Esophagus muscularis mucosa (tissue), 3 donors: ENCODE data around the gene PTGFRN.

Experiments used
- POLR2A ChIP-seq: fragments of 450-650 bp; IDR thresholded peaks from one replicate; pipeline ENCODE4 v1.6.1; 2017; ENCODE audit warnings: antibody characterized with exemption, moderate library complexity, mild to moderate bottlenecking, low read depth
- POLR2AphosphoS5 ChIP-seq, 2 donors: sonication (generic); formaldehyde crosslinking; IDR thresholded peaks; one replicate each; pipeline ENCODE4 v1.6.1; 2017; ENCODE audit warnings: antibody characterized with exemption in 2 of 2
- TF ChIP-seq, protein P1 (sequence below), 3 experiments: fragments of 200-600 bp in 2 of 3; fragments of 450-650 bp in 1 of 3; sonication (generic) in 2 of 3; IDR thresholded peaks; one replicate each; pipeline ENCODE4 v1.5.1; 2017 to 2019; ENCODE audit warnings: antibody characterized with exemption in 3 of 3, mild to moderate bottlenecking in 2 of 3, moderate library complexity in 1 of 3

- TF ChIP-seq, protein P1, sequence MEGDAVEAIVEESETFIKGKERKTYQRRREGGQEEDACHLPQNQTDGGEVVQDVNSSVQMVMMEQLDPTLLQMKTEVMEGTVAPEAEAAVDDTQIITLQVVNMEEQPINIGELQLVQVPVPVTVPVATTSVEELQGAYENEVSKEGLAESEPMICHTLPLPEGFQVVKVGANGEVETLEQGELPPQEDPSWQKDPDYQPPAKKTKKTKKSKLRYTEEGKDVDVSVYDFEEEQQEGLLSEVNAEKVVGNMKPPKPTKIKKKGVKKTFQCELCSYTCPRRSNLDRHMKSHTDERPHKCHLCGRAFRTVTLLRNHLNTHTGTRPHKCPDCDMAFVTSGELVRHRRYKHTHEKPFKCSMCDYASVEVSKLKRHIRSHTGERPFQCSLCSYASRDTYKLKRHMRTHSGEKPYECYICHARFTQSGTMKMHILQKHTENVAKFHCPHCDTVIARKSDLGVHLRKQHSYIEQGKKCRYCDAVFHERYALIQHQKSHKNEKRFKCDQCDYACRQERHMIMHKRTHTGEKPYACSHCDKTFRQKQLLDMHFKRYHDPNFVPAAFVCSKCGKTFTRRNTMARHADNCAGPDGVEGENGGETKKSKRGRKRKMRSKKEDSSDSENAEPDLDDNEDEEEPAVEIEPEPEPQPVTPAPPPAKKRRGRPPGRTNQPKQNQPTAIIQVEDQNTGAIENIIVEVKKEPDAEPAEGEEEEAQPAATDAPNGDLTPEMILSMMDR (IDR thresholded peaks at IDR 0.05): no peak
- no peak for TF ChIP-seq POLR2A
- TF ChIP-seq POLR2AphosphoS5 (IDR thresholded peaks at IDR 0.05): no peak
These were observed 48.6 kb upstream of the PTGFRN start for GRCh38 chr1:116861137-116861536.
